ENCODE data around the gene ENSA.
"Not testable (repeated sequence)": the region's sequence is repeated elsewhere in the genome, so short reads cannot be mapped to it uniquely, and the experiment has no call there.

The ENSA gene

DNA sequence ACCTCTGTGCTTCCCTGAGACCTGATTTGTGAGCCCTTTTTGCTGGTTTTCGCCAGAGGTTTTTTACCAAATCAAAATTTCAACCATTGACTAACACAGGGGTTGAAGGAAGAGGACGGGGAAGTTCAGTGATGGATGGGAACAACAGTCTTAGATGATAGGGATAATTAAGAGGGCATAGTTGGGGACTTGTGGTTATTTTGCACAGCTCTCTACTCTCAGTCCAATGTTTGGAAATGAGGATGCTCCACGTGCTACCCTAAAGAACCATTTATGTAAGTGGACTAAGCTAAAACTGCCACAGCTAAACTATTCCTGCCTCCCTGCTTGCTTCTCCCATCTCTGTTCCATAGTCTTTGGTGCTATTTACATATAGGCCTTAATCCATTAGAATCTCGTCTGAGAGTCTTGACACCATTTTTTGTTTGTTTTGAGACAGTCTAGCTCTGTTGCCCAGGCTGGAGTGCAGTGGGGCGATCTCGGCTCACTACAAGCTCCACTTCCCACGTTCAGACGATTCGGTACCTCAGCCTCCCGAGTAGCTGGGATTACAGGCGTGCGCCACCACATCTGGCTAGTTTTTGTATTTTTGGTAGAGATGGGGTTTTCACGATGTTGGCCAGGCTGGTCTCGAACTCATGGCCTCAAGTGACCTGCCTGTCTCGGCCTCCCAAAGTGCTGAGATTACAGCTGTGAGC is 49.3 kb downstream of the ENSA start:
- FAIRE-seq, result no peak
- 0 out of 2 replicates have a peak, but pooled peaks have one; percentile 26 for TF ChIP-seq POLR2A (IDR thresholded peaks at IDR 0.05; ENCODE audit: low read depth, low read length)
- no peak for DNase-seq (ENCODE audit: insufficient read length, low spot score)

GRCh38 chr1:150579110-150579944 is 50.1 kb downstream of the ENSA start, which contains the start of gene MCL1:
MCL1 (minus strand) TSS chr1:150579610; CDS start chr1:150579530, 80 bp downstream.
- FAIRE-seq (no peak), DNase-seq (ENCODE audit: insufficient read length, low spot score) (peak; percentile 78)
- TF ChIP-seq POLR2A (IDR thresholded peaks at IDR 0.05; ENCODE audit: low read depth, low read length), result peak; percentile 92

GRCh38 chr1:150578272-150579109 is 50.9 kb downstream of the ENSA start:
- no peak for DNase-seq (ENCODE audit: insufficient read length, low spot score)
- no peak for FAIRE-seq
- TF ChIP-seq POLR2A (IDR thresholded peaks at IDR 0.05; ENCODE audit: low read depth, low read length), result no peak; the same call in 1 of the 2 replicates

GRCh38 chr1:150577557-150578271 is 51.7 kb downstream of the ENSA start:
- DNase-seq (ENCODE audit: insufficient read length, low spot score), result no peak
- no peak for FAIRE-seq
- no peak for TF ChIP-seq POLR2A (IDR thresholded peaks at IDR 0.05; ENCODE audit: low read depth, low read length)

GRCh38 chr1:150576794-150577556 is 52.4 kb downstream of the ENSA start:
- DNase-seq (ENCODE audit: insufficient read length, low spot score) (no peak), FAIRE-seq (no peak)

DNA sequence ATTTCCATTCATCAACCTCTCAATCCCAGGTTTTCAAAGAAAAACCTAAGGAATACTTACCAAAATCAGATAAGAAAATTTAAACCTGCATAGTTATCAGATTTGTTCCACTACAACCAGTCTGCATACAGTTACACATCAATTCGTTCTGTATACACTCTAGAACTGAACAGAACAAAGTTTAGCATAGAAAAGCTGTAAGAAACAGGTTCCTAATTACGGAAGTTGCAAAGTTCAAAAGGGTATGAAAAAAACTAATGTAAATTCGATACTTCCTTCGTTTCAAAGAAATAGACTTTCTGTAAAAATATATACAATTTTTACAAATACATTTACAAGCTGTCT is 53.1 kb downstream of the ENSA start:
- FAIRE-seq, result no peak
- TF ChIP-seq POLR2A (IDR thresholded peaks at IDR 0.05; ENCODE audit: low read depth, low read length), result no peak

More at GRCh38 chr1:150576794-150577556, 52.4 kb downstream of the ENSA start:
- no peak for TF ChIP-seq POLR2A (IDR thresholded peaks at IDR 0.05; ENCODE audit: low read depth, low read length)

DNA sequence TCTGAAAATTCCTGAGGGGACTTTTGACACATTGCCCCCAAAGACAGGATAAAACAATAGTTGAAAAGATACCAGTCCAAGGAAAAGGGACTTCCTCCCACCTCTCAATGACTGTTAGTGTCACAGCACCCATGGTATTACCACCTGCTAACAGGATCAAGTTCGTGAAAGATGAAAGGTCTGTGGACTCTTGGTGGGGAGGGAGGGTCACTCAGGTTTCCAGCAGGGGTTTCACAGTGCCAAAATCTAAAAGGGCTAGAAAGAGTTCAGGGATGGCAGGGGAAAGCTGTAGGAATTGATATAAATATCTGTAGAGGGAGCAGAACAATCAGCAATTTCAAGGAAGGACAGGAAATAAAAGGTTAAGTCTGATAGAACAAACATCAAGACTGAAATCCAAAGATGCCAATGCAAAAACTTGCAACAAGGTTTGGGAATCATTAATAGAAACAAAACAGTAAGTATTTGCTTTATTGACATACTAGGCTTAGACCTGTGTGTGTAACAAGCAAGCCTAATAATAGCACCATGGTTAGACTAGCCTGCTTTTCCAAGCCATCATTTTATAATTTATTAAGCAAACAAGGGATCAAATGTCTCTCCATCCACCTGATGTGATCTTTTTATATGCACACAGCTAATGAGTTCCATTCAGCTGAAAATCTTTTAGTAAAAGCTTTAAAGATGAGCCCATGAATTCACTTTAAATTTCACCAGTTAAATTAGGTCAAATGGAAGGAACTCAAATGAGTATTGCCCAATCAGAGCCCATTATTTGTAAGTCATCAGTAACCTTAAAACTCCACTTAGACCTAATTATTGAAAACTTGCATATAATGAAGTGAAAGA is 53.7 kb downstream of the ENSA start:
- FAIRE-seq (no peak), DNase-seq (ENCODE audit: insufficient read length, low spot score) (no peak)
- TF ChIP-seq POLR2A (IDR thresholded peaks at IDR 0.05; ENCODE audit: low read depth, low read length), result no peak

More for the DNA sequence above, 53.1 kb downstream of the ENSA start:
- DNase-seq (ENCODE audit: insufficient read length, low spot score), result no peak

- FAIRE-seq, result no peak
- DNase-seq (ENCODE audit: insufficient read length, low spot score), result no peak
- TF ChIP-seq POLR2A (IDR thresholded peaks at IDR 0.05; ENCODE audit: low read depth, low read length), result no peak
Measured at GRCh38 chr1:150575072-150575489, 54.3 kb downstream of the ENSA start.

DNA sequence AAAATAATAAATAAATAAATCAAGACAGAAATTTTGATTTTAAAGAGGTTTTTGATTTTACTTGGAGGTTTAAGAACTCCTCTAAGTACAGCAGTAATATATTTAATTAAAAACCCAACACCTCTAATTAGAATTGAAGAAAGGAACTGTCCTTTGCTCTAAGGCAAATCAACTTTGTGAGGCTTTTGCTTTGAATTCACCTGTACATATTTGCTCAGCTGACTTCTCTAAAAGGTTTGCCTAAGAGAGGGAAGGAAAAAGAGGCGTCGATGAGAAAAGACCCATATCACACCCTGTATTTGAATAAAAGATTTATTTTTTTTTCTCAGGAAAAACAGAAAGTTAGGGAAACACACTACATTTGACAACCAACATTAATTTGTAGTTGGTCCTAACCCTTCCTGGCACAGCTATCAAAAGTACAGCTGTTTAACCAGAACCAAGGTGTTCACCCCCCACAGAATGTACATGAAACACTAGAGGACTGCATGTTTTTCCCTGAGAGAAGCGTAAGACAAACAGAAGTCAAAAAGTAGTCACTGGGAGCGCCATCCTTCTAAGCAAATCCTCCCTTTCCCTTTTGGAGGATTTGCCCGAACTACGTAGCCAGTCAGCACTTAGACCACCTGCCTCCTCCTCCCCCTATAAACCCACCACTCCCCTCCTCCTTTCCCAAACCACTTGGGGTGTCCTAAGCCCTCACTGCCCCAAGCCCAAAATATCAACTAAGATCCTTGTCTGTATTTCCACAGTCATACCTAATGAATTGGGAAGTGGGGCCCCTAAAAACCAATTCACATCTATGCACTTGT is 54.9 kb downstream of the ENSA start:
- no peak for TF ChIP-seq POLR2A (IDR thresholded peaks at IDR 0.05; ENCODE audit: low read depth, low read length)
- no peak for FAIRE-seq
- no peak for DNase-seq (ENCODE audit: insufficient read length, low spot score)

DNA sequence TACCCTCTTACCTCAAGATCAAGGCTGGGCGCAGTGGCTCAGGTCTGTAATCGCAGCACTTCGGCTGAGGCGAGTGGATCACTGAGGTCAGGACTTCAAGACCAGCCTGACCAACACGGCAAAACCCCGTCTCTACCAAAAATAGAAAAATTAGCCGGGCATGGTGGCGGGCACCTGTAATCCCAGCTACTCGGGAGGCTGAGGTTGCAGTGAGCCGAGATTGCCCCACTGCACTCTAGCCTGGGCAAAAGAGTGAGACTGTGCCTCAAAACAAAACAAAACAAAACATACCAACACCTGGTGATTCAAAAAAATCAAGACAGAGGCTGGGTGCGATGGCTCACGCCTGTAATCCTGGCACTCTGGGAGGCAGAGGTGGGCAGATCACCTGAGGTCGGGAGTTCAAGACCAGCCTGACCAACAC is 55.8 kb downstream of the ENSA start:
- FAIRE-seq; DNase-seq (ENCODE audit: insufficient read length, low spot score): not testable (repeated sequence)
